ENCODE measurements around the gene ASGR1.

Gene ASGR1

GRCh38 chr17:7131423-7131791, 47.8 kb downstream of the ASGR1 start:
- no peak overlapping the region for H4K91ac ChIP-seq (ENCODE audit: low read depth, low read length)
- no peak overlapping the region for H3K23ac ChIP-seq (ENCODE audit: low read length)
- no peak overlapping the region for H2AFZ ChIP-seq (ENCODE audit: insufficient read depth, low read length, poor library complexity)
- H4K8ac ChIP-seq (ENCODE audit: low read depth, low read length) = no peak overlapping the region
- no peak overlapping the region for H3K9ac ChIP-seq (ENCODE audit: low read length)
- no peak overlapping the region for H2BK12ac ChIP-seq (ENCODE audit: low read length)
- WGBS (ENCODE audit: extremely low coverage, insufficient coverage, insufficient read length) = no CpG with 5 or more reads among the region's 5 CpGs
- H3K14ac ChIP-seq (ENCODE audit: low read length) = no peak overlapping the region
- H4K12ac ChIP-seq (ENCODE audit: low read depth, low read length) = no peak overlapping the region
- H2BK5ac ChIP-seq (ENCODE audit: low read depth, low read length, poor library complexity) = no peak overlapping the region
- no peak overlapping the region for H3K27ac ChIP-seq (ENCODE audit: low read depth, low read length)
- H3K36me3 ChIP-seq (ENCODE audit: control insufficient read depth in 1 of 2, insufficient read depth in 2 of 2, low read length in 2 of 2) = no peaks in the 10 kb centered on the region
- no peaks in the 10 kb centered on the region for H3K27me3 ChIP-seq (ENCODE audit: insufficient read depth, low read length)
- peaks cover 2 to 5% of the 10 kb centered on the region in 2 experiments for H3K4me1 ChIP-seq (ENCODE audit: control insufficient read depth in 1 of 2, insufficient read depth in 2 of 2, low read length in 2 of 2)
- no peak overlapping the region for H2AK5ac ChIP-seq (ENCODE audit: low read length)
- H2BK120ac ChIP-seq (ENCODE audit: insufficient read depth, low read length, poor library complexity) = no peak overlapping the region
- no peak overlapping the region for H3K18ac ChIP-seq (ENCODE audit: low read length)
- no peak overlapping the region for H3K4me2 ChIP-seq (ENCODE audit: low read length)
- DNase-seq = no peak
- H3K79me2 ChIP-seq (ENCODE audit: control insufficient read depth, insufficient read depth, low read length, poor library complexity) = no peaks in the 10 kb centered on the region
- H3K4ac ChIP-seq (ENCODE audit: low read depth, low read length) = no peak overlapping the region
- H3K79me1 ChIP-seq (ENCODE audit: low read length) = no peaks in the 10 kb centered on the region
- no peak overlapping the region for H3K4me3 ChIP-seq (ENCODE audit: low read depth, low read length)
- no peaks in the 10 kb centered on the region for H3K9me3 ChIP-seq (ENCODE audit: insufficient read depth, low read depth, low read length)

DNA sequence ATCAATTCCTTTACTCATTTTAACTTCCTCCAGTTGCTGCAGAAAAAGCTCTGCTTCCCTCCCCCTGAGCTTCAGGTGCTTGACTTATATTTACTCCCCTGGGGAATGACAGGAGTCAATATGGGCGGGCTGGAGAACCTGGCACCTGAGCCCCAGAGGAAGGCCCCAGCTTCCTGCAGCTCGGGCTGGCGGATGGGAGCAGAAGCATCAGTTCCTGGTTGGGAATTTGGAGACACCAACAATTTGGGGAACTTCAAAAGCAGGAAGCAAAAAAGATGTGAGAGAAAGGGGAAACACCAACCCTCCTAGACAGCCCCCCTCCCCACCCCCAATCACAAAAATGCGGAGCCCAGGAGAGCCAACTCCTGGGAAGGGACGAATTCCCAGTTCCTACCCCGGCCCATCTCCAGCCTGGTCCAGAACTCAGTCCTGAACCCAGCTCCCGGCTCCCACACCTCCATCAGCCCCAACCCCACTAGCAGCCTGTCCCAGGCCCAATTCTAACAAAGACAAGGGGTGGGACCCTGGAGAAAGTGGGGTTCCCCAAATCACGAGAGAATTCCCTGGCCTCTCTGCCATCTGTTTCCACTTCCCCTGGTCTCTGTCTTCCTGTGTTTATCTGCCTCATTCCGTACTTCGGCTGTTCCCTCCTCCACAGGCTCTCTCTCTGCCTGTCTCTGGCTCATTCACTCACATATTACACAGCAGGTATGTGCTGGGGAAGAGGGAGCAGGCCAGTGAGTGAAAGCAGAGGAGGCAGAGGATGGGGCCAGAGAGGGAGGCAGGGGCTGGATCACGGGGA, 48.3 kb downstream of the ASGR1 start:
- H3K9ac ChIP-seq (ENCODE audit: low read length) = no peak overlapping the region

DNA sequence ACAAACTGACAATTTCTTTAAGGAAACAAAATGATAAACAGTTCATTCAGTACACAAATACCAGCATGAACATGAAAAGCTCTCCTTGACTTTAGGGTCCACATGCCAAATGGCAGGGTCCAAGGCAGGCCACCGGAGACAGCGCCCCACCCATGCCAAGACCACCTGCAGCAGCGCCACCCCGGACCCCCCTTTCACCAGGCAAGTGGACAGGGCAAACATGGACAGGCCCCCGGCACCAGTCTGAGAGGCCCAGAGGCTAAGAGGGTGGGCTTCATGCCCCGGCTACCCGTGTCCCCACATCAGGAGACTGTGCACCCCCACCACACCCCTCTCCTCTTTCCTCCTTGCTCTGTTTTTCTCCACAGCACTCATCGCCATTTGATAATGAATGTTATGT, 49.9 kb downstream of the ASGR1 start:
- Histone ChIP-seq H3K9ac (ENCODE audit: low read length) (no peak overlapping the region), H3K79me1 (ENCODE audit: low read length) (no peaks in the 10 kb centered on the region), H3K4me2 (ENCODE audit: low read length) (no peak overlapping the region), H2BK12ac (ENCODE audit: low read length) (no peak overlapping the region), H2AK5ac (ENCODE audit: low read length) (no peak overlapping the region), H3K4me1 (ENCODE audit: control insufficient read depth in 1 of 2, insufficient read depth in 2 of 2, low read length in 2 of 2) (peaks cover 2 to 5% of the 10 kb centered on the region in 2 experiments), H3K4me3 (ENCODE audit: low read depth, low read length) (no peak overlapping the region), H3K9me3 (ENCODE audit: insufficient read depth, low read depth, low read length) (no peaks in the 10 kb centered on the region), H2BK5ac (ENCODE audit: low read depth, low read length, poor library complexity) (no peak overlapping the region), H3K4ac (ENCODE audit: low read depth, low read length) (no peak overlapping the region), H3K79me2 (ENCODE audit: control insufficient read depth, insufficient read depth, low read length, poor library complexity) (no peaks in the 10 kb centered on the region), H2BK120ac (ENCODE audit: insufficient read depth, low read length, poor library complexity) (no peak overlapping the region), H4K12ac (ENCODE audit: low read depth, low read length) (no peak overlapping the region), H4K8ac (ENCODE audit: low read depth, low read length) (no peak overlapping the region), H3K14ac (ENCODE audit: low read length) (no peak overlapping the region), H3K36me3 (ENCODE audit: control insufficient read depth in 1 of 2, insufficient read depth in 2 of 2, low read length in 2 of 2) (no peaks in the 10 kb centered on the region), H3K27me3 (ENCODE audit: insufficient read depth, low read length) (no peaks in the 10 kb centered on the region), H3K27ac (ENCODE audit: low read depth, low read length) (no peak overlapping the region), H3K23ac (ENCODE audit: low read length) (no peak overlapping the region), H4K91ac (ENCODE audit: low read depth, low read length) (no peak overlapping the region), H2AFZ (ENCODE audit: insufficient read depth, low read length, poor library complexity) (no peak overlapping the region), H3K18ac (ENCODE audit: low read length) (no peak overlapping the region)
- no peak for DNase-seq
- no CpG with 5 or more reads among the region's 8 CpGs for WGBS (ENCODE audit: extremely low coverage, insufficient coverage, insufficient read length)

More for the DNA sequence above, 48.3 kb downstream of the ASGR1 start:
- H3K4me1 ChIP-seq (ENCODE audit: control insufficient read depth in 1 of 2, insufficient read depth in 2 of 2, low read length in 2 of 2) = peaks cover 2 to 5% of the 10 kb centered on the region in 2 experiments
- no peak overlapping the region for H2BK120ac ChIP-seq (ENCODE audit: insufficient read depth, low read length, poor library complexity)
- no peak overlapping the region for H3K18ac ChIP-seq (ENCODE audit: low read length)
- H3K9me3 ChIP-seq (ENCODE audit: insufficient read depth, low read depth, low read length) = no peaks in the 10 kb centered on the region
- H3K79me2 ChIP-seq (ENCODE audit: control insufficient read depth, insufficient read depth, low read length, poor library complexity) = no peaks in the 10 kb centered on the region
- H3K79me1 ChIP-seq (ENCODE audit: low read length) = no peaks in the 10 kb centered on the region
- peak overlapping the region; percentile 37 for H4K8ac ChIP-seq (ENCODE audit: low read depth, low read length)
- H3K4ac ChIP-seq (ENCODE audit: low read depth, low read length) = no peak overlapping the region
- H4K12ac ChIP-seq (ENCODE audit: low read depth, low read length) = no peak overlapping the region
- H3K4me2 ChIP-seq (ENCODE audit: low read length) = no peak overlapping the region
- no peaks in the 10 kb centered on the region for H3K27me3 ChIP-seq (ENCODE audit: insufficient read depth, low read length)
- no peak overlapping the region for H2BK5ac ChIP-seq (ENCODE audit: low read depth, low read length, poor library complexity)
- no peak overlapping the region for H4K91ac ChIP-seq (ENCODE audit: low read depth, low read length)
- H2AFZ ChIP-seq (ENCODE audit: insufficient read depth, low read length, poor library complexity) = no peak overlapping the region
- no peak overlapping the region for H3K14ac ChIP-seq (ENCODE audit: low read length)
- WGBS (ENCODE audit: extremely low coverage, insufficient coverage, insufficient read length) = no CpG with 5 or more reads among the region's 11 CpGs
- peak overlapping the region; percentile 33 for H2BK12ac ChIP-seq (ENCODE audit: low read length)
- no peak overlapping the region for H2AK5ac ChIP-seq (ENCODE audit: low read length)
- DNase-seq = peak in 1 of 2 donors; percentile 16
- no peaks in the 10 kb centered on the region for H3K36me3 ChIP-seq (ENCODE audit: control insufficient read depth in 1 of 2, insufficient read depth in 2 of 2, low read length in 2 of 2)
- no peak overlapping the region for H3K4me3 ChIP-seq (ENCODE audit: low read depth, low read length)
- no peak overlapping the region for H3K27ac ChIP-seq (ENCODE audit: low read depth, low read length)
- H3K23ac ChIP-seq (ENCODE audit: low read length) = no peak overlapping the region

- Histone ChIP-seq H2AK5ac (ENCODE audit: low read length) (no peak overlapping the region), H3K9me3 (ENCODE audit: insufficient read depth, low read depth, low read length) (no peaks in the 10 kb centered on the region), H3K36me3 (ENCODE audit: control insufficient read depth in 1 of 2, insufficient read depth in 2 of 2, low read length in 2 of 2) (no peaks in the 10 kb centered on the region), H4K12ac (ENCODE audit: low read depth, low read length) (no peak overlapping the region), H3K9ac (ENCODE audit: low read length) (no peak overlapping the region), H3K4me2 (ENCODE audit: low read length) (no peak overlapping the region), H3K79me1 (ENCODE audit: low read length) (no peaks in the 10 kb centered on the region), H4K8ac (ENCODE audit: low read depth, low read length) (no peak overlapping the region), H2BK120ac (ENCODE audit: insufficient read depth, low read length, poor library complexity) (no peak overlapping the region), H3K4me1 (ENCODE audit: control insufficient read depth in 1 of 2, insufficient read depth in 2 of 2, low read length in 2 of 2) (peaks cover 2 to 3% of the 10 kb centered on the region in 2 experiments), H3K23ac (ENCODE audit: low read length) (no peak overlapping the region), H3K79me2 (ENCODE audit: control insufficient read depth, insufficient read depth, low read length, poor library complexity) (no peaks in the 10 kb centered on the region), H3K14ac (ENCODE audit: low read length) (no peak overlapping the region), H3K4me3 (ENCODE audit: low read depth, low read length) (no peak overlapping the region), H2BK12ac (ENCODE audit: low read length) (no peak overlapping the region), H2BK5ac (ENCODE audit: low read depth, low read length, poor library complexity) (no peak overlapping the region), H3K18ac (ENCODE audit: low read length) (no peak overlapping the region), H3K4ac (ENCODE audit: low read depth, low read length) (no peak overlapping the region), H3K27me3 (ENCODE audit: insufficient read depth, low read length) (no peaks in the 10 kb centered on the region), H3K27ac (ENCODE audit: low read depth, low read length) (no peak overlapping the region), H2AFZ (ENCODE audit: insufficient read depth, low read length, poor library complexity) (no peak overlapping the region), H4K91ac (ENCODE audit: low read depth, low read length) (no peak overlapping the region)
- no peak for DNase-seq
- no CpG with 5 or more reads among the region's 5 CpGs for whole genome bisulfite sequencing (ENCODE audit: extremely low coverage, insufficient coverage, insufficient read length)
These were observed 51.0 kb downstream of the ASGR1 start for GRCh38 chr17:7128160-7128559.

Data from trophoblast cell (in vitro differentiated cells and primary cell).